ENCODE results near the gene CHIA.

The CHIA gene

DNA sequence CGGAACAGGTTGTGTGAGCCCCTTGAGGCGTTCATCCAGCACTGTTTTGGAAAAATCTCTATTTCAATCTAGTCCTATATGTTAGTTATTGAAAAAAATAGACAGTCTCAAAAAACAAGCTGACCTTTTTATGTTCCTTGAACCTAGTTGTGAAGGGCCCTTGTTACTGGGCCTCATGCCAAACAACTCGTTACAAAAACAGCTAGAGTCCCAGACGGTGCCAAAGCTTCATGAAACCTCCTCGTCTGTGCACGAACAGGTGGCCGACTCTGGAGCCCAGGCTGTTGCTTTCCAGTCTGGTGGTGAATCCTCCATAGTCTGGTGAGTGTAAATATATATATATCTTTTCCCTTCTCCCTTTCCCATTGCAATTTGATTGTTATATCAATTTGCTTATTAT is at the start of gene CHIA:
TSS of gene CHIA (plus strand) at position 222 of the 400 bp plus-strand sequence. CDS start 19,617 bp downstream, outside the sequence.
- no peak for DNase-seq

DNA sequence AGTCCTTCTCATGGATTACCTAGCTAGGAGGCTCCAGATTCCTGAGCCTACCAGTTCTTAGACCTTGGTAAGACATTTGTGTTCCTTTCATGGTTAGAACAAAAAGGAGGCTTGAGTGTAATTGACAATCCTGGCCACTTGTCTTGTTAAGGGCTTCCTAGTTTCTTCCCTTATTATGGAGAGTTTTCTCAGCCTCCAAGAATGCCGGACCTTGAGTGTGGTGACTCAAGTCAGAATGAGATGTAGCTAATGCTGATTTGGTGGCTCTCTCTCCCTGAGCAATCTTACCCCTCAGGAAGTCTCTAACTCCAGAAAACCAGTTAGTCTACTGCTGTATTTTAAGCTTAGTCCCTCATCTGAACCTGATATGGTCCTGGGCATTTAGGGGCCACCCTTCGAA is 48.9 kb upstream of the CHIA start:
- DNase-seq: no peak

DNA sequence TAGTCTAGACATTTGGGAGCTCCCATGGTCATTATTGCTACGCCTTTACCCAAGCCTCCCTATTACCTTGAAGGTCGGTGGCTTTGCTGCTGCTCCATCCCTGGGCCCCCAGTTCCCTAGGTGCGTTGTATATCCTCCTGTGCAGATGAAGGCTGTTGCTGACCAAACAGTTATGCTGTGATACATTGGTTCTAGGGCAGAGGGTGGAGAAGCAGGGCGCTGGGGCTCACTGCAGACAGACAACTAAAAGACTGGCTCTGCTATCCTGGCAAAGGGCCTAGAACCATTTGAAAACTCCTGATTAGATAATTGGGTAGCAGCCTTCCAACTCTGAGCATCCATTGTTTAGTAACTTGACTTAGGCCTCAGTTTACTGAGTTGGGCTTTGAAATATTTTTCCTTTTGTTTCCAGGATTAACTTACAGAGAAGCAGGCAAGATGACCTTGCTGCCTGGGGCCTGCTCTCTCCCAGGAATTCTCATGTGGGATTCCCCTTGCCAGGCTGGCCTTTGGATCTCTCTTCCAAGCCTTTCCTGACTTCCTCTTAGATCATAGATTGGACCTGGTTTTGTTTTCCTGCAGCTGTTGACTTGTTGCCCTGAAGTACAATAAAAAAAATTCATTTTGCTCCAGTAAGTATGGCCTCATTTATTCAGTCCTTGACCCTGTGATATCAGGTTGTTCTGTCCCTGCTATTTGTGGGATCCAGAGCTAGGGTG is 47.7 kb upstream of the CHIA start:
- no peak for DNase-seq

DNA sequence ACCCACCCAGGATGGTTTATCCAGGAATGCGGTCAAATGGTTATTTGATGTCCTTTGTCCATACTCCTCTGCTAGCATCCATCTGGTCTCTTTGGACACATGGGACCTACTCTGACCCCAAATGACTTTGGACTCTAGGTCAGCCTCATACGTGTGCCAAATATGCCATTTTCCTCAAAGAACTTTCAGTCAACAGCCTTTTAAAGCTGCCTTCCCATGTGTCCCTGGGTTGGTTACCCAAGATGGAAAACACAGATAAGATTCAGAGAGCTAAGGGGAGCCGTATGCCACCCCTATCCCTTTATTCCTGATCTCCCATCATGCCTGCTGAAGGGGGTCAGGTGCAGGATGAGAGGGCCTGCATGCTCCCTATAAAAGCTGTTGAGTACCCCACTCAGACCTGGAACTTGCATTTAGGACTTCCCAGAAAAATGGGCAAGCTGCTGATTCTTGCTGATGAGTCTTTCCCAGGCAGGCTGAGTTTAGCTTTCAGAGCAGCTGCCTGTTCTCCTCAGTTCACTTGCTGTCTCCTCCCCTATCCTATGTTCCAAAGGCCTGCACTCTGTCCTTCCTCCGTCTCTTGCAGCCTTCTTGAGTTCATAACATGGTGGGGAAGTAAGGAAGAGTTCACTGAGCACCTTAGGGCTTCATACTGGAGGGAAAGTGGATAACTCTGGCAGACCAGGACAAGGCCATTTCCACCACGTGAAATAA is 43.4 kb upstream of the CHIA start:
- no peak for DNase-seq

DNA sequence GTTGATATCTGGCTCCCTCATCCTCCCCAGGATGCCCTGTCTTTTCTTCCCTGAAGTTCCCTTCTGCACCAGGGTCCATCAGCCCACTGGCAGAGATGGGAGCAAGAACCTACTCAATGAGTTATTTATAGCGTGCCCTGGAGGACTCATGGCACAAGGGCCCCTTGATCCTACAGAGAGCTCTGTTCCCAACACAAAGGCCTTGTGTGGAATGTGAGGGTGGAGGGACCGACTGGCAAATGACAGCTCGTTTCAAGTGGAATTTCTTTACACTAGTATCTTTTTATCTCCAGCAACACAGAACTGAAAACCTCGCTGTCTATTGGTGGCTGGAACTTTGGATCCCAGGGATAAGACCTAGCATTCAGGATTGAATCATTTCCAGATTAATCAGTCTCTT is 40.7 kb upstream of the CHIA start:
- DNase-seq: no peak

DNA sequence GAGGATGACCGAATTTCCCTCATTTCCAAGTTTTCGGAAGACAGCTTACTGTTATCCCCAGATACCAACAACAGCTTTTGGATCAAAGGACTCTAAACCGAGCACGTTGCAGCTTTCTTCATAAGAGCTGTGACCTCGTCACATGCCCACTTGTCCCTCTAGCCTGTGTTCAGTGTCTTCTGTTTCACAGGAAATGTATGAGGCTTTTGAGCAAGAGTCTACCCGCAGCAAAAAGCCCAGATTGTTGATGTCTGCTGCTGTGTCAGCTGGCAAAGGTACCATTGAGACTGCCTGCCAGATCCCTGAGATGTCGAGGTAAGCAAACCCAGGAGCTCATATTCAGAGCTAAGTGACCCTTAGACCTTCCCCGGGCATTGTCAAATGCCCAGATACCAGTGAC is 39.1 kb upstream of the CHIA start:
- DNase-seq: no peak

DNA sequence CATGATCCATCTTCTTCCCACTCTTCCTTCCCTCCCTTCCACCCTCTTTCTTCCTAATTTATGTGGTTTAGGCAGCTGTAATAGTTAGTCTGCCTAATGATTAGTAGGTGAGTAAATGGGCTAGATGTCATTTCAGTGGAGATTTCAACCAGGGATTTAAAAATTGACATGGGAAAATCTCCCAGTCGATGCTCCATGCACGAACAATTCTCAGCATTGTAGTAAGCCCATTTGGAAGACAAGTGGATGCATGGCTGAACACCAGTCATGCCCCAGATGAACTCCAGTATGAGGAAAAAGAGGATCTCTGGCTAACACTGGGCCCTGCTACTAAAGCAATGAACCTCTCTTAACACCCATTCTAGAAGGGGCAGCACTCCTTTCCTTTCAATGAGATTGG is 37.9 kb upstream of the CHIA start:
- no peak for DNase-seq

DNA sequence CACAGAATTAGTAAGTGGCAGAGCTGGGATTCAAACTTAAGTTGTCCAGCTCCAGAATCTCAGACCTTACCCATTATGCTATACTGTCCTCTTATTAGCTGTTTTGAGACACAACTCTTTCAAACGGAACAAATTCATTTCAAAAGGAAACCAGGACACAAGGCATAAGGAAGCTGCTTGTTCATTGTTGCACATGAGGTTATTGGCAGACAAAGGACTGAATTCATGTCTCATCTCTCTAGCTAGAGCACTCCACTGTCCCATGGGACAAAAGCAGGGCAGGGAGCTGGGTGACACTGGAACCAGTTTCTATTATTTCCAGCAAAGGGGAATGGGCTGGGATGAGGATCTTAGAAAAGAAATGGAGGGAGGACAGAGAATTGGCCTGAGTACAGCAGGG is 36.8 kb upstream of the CHIA start:
- DNase-seq: no peak

DNA sequence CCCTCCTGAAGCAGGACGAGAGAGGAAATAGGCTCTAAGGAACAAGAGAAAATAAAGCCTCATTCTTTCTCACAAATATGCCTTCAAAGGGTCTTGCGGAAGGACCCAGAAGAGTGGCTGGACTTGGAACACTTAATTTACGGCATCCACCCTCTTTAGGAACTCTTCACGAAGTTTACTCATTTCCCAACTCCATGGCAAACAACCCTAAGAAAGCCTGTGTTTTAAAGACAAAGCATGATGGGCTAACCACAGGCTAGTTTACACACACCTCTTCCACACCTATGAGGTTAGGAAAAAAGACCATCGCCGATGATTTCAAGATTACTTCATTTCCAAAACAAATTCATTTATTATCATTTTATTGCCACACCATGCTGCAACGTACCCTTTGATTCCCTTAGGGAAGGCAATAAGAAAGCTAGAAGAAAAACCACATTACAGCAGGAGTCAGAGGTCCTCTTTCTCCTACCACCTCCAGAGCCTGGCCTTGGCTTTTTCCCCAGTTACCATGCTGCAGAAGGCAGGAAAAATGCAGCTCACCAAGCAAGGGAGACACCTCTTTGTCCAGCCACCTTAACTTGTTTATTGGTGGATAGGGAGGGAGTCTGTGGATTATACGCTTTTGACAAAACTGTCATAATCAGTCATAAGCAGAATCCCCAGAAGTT is 33.5 kb upstream of the CHIA start:
- DNase-seq: no peak

DNA sequence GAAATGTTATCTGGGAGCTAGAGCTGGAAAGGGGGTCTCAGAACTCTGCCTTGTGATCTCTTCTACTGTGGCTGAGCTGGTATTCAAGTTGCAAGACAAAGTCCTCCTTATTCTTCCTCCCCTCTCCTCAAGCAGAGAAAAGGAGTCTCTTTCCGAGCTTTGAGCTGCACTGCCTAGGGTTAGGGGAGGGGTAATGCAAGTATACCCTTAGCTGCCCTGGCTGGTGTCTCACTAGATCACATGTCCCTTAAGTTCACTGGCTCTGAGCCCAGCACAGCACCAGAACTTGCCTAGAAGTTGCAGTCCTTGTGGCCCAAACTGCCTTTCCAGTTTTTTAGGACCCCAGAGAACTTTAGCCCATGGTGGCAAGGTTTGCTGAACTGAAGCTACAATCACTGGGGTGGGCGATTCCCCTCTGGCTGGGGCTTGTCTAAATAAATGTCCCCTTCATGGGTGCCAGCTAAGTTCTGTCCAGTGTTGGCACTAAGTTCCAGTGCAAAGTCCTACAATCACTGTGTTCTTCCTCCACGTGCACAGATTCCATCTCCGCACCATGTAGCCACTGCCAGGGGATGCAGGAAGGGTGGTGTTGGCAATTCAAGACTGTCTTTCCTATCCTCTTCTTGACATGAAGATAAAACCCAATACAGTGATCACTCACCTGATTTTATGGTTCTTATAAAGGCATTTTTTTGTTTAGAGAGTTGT is 22.7 kb upstream of the CHIA start:
- no peak for DNase-seq

DNA sequence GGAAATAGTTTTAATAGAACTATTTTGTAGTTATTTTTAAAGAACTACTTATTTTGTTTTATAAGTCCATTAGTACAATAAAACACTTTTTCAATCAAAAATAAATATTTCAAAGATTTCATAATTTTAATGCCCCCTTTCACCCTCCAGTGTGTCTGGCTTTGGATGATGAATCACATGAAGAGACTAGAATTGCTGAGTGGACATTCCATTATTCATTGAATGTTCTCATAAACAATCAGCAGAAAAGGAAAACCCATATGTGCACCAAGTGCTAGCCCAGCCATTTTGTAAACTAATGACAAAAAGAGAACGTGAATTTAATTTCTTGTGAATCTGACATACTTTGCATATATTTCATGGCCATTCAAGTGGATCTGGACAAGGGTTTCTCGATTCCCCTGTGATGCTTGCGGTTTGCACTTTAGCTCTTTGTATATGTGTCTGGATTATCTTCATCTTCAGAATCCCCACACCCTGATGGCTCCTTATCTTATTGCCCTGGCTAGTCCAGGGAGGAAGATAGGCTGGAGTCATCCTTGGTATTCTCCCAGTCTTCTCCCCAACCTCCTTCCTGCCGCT is 20.7 kb upstream of the CHIA start:
- DNase-seq: no peak

DNA sequence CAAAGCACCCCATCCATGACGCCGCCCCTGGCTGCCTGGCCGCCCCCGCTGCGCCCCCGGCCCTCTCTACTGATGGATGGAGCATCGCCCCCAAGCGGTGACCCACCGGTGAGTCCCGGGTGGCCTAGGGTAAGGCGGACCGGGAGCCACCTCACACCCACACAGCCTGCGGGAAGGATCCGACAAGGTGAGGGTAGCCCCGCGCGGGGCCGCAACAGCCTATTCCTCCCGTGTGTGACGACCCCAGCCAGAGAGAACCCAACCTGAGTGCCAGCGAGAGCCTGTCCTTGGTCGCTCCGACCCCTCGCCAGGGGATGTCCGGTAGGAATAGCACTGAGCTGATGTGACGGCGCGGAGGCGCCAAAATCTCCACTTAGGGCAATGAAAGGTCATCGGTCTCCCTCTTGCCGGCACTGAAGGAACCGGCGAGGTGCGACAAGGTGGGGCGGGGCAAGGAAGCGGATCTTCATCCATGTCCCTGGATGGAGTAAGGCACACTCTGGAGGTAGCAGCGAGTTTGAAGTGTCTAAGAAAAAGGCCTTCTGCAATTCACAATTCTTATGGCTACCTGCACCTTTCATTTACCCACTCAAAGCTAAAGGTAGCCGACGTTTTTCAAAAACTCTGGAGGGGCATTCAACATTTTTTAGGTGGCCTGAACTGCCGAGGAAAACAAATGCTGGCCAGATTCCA is 19.7 kb upstream of the CHIA start:
- no peak for DNase-seq

DNA sequence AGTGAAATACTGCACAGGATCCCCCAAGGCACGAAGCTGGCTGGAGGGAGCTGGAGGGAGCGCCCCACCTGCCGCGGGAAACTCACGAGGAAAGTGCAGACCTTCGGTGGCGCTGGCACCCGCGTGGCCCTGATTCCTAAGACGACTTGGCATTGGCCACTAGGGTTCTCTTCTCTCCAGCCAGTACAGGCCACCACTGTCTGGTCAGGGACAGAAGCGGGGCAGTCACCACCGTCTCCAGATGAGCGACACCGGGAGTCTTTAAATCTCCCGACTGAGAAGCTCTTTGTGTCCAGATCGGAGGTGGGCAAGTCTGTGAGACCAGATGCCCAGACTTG is 19.2 kb upstream of the CHIA start:
- DNase-seq: no peak

DNA sequence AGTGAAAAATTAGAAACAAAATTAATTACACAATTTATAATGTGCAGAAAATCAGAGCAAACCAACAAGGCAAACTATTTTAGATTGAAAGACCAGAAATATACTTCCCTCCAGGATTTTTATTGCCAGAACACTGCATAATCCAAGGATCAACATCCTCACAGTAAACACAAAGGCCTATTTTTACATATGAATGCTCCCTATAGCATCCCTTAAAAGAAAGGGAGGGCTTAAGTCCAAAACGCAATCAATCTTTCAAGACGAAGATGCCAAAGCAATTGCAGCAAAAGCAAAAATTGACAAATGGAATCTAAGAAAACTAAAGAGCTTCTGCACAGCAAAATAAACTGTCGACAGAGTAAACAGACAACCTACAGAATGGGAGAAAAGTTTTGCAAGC is 18.6 kb upstream of the CHIA start:
- DNase-seq: no peak

DNA sequence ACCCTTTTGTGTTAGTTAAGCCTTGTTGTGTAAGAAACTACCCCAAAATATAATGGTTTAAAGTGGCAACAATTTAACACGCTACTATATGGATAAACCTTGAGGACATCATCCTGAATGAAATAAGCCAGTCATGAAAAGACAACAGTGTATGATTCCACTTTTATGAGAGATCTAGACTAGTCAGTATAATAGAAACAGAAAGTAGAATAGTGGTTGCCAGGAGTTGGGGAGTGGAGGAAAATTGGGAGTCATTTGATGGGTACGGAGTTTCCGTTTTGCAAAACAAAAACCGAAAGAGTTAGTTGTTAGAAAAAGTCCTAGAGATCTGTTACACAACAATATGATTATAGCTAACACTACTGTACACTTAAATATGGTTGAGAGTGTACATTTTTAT is 16.0 kb upstream of the CHIA start:
- peak; percentile 48 to 78 (median 57) for DNase-seq

DNA sequence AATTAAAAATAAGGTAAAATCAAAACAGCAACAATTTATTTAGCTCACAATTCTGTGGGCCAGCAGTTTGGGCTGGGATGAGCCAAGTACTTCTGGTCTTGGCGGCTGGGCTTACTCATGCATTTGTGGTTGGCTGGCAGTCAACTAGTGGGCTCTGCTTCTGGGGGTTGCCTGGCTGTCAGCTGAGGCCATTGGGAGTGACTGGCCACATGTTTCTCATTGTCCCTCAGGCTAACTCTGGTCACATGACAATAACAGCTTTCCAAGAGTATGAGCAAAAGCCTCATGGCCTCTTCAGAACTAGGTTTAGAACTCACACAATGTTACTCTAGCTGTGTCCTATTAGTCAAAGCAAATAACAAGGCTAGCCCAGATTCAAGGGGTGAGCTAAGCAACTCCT is 15.6 kb upstream of the CHIA start:
- DNase-seq: peak; percentile 63 to 77 (median 65)

DNA sequence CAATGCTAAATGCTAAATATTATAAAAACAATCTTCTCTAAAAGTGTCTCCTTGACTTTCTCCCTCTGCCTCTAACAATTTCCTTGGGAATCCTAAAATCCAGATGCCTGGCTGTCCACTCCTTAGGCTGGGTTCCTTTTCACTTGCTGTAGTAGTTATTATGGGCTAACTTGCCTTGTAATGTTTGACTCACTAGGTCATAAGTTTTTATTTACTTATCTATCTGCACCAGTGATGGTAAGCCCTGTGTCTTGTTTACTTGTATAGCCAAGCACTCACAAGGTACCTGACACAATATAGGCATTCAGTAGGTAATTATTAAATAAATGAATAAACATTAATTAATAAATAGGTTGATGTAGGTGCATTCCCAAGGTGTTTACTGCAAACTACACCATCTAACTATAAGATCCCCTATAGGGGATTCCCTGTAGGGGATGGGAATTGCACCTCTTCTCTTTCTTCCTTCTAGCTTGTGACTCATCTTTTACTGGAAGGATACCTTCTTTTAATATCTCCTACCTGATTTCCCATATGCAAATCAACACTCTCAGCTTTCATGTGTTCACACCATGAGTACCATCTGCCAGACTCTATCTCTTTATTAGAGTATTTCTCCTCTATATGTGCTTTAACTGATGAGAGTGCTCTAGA is 14.7 kb upstream of the CHIA start:
- DNase-seq: no peak

DNA sequence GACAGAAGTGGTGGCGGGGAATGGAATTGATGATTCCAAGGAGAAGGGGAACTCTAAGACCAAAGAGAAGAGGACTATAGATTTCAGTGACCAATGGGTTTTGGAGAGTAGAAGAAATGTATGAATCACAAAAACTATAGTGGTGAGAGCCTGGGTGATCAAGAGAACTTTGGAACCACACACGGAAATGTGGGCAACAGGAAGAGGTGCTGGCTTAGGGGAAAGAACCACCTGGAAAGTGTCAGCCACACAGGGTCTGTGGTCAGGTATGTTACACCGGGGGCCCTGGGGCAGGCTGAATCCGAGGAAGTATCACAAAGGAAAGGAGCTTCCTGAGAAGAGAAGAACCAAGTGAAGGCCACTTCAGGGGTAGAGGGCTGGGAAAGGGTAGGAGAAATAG is 11.5 kb upstream of the CHIA start:
- DNase-seq: no peak

DNA sequence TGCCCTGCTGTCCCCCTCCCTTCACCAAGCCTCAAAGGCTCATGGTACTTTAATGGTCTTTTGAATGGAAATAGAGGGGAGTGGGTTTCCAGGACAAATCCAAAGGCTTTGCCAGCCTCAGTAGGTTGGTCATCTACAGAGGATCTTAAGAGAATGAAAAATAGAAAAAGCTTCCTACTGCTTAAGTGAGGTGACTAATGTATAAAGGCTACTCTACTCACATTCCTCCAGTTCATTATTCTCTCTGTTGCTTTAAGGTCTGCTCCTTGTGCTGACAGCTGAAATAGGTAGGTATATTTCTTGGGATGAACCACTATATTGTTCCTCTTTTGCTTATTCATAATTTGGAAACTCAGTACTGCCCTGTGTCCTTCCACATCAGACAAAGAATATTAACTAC is 10.4 kb upstream of the CHIA start:
- DNase-seq: no peak

DNA sequence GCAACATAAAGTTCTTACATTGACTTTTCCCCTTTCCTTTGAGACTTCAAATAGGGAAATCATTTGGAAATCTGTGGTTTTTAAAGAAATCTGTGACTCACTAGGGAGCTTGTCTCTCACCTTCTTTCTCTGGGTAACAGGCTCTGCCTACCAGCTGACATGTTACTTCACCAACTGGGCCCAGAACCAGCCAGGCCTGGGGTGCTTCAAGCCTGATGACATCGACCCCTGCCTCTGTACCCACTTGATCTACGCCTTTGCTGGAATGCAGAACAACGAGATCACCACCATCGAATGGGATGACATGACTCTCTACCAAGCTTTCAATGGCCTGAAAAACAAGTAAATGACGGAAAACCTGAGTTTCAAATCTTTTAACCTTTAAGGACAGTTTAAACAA is 9.2 kb upstream of the CHIA start:
- DNase-seq: peak; percentile 25 to 51 (median 36)

DNA sequence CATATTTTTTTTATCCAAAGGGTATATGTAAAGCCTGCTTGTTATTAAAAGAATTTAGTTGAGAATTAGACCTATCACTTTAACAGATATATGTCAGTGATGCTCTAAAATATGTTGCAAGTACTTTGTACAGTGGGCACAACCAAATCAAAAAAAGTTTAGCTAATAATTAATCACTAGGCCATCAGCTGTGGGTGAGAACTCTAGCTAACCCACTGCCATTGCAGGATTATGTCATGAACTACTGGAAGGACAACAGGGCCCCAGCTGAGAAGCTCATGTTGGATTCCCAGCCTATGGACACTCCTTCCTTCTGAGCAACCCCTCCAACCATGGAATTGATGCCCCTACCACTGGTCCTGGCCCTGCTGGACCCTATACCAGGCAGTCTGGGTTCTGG is 6.8 kb upstream of the CHIA start:
- no peak for DNase-seq

DNA sequence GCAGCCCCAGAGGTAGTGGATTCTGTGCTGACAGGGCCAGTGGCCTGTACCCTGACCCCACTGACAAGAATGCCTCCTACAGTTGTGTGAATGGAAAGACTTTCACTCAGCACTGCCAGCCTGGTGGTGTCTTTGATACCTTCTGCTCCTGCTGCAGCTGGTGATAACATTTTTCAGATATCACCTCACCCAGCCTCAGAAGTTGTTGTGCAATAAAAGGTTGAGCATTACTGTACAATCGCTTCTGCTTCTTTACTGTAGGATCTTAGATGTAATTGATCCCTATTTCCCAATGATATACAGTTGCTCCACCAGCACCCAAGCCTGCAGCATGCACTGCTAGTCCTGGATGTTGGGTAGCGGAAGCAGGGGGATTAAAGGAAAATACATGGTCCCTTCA is 4.8 kb upstream of the CHIA start:
- DNase-seq: no peak

Data from suppressor macrophage treated with lipopolysaccharide for 1 hour (primary cell).